ENCODE measurements around the gene CACNG4.

CACNG4 gene

DNA sequence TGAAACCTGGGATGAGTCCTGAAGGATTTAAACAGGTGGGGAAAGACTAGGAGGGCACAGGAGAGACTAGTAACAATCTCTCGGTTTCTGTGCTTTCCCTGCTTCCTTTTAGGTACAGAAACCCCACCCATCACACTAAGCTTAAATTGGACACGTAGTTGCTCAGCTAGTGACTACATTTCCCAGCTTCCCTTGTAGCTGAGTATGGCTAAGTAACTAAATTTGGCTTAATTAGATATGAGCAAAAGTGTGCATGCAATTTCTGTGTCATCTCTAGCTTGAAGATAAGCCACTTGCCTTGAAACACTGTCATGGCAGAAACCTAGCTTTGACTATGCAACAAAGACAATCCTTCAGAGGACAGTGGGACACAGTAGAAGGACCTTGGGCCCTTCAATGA lies 116.3 kb downstream of the CACNG4 start:
- TF ChIP-seq, protein P1, sequence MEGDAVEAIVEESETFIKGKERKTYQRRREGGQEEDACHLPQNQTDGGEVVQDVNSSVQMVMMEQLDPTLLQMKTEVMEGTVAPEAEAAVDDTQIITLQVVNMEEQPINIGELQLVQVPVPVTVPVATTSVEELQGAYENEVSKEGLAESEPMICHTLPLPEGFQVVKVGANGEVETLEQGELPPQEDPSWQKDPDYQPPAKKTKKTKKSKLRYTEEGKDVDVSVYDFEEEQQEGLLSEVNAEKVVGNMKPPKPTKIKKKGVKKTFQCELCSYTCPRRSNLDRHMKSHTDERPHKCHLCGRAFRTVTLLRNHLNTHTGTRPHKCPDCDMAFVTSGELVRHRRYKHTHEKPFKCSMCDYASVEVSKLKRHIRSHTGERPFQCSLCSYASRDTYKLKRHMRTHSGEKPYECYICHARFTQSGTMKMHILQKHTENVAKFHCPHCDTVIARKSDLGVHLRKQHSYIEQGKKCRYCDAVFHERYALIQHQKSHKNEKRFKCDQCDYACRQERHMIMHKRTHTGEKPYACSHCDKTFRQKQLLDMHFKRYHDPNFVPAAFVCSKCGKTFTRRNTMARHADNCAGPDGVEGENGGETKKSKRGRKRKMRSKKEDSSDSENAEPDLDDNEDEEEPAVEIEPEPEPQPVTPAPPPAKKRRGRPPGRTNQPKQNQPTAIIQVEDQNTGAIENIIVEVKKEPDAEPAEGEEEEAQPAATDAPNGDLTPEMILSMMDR (IDR thresholded peaks at IDR 0.05; ENCODE audit: low read depth, low read length), result no peak
- no peaks in the 10 kb centered on the region for H3K27me3 ChIP-seq
- H3K4me3 ChIP-seq (ENCODE audit: low read depth, low read length), result no peak overlapping the region
- DNase-seq, result no peak
- peaks cover 3% of the 10 kb centered on the region; the same call in 1 of the 2 replicates for H3K4me1 ChIP-seq
- peaks cover 16% of the 10 kb centered on the region for H3K36me3 ChIP-seq
- no peaks in the 10 kb centered on the region for H3K9me3 ChIP-seq

DNA sequence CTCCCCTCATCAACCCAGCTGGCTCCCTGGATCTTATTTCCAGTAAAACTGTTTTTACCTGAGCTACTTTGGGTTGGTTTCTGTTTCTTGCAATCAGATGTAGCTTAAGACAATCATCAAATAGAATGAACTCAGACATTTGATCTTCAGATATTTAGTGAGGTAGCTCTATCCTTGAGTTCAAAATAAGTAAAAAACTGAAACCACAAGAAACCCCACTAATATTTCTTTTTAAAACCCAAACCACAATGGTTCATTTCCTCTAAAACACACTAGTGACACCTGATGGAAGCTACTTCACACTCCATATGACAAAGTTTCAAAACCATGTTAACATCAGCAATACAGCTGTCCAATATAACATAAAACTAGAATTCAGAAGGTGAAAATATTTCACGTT lies 117.6 kb downstream of the CACNG4 start:
- Histone ChIP-seq H3K36me3 (peaks cover 23% of the 10 kb centered on the region), H3K9me3 (no peaks in the 10 kb centered on the region), H3K27me3 (no peaks in the 10 kb centered on the region), H3K4me1 (peaks cover 3% of the 10 kb centered on the region; the same call in 1 of the 2 replicates), H3K4me3 (ENCODE audit: low read depth, low read length) (no peak overlapping the region)
- TF ChIP-seq, protein P1 (IDR thresholded peaks at IDR 0.05; ENCODE audit: low read depth, low read length), result peak; percentile 29
- no peak for DNase-seq

All from BE2C (cell line).